Glutamatergic neuron (in vitro differentiated cells): ENCODE results near the gene MYL5. TPM values are rescaled to one million over a fixed set of nuclear protein-coding genes. Genes with fewer than 3 reads are reported as not detected.

ENCODE experiments used
- DNase-seq: peaks from one replicate; pipeline ENCODE4 v3.0.0; 2022
- H3K27ac Mint-ChIP-seq: one replicate; pipeline ENCODE4 v1.8.0; 2020; ENCODE audit warnings: mild to moderate bottlenecking, mixed read lengths, inconsistent platforms; ENCODE audit not compliant: unreplicated experiment
- H3K27me3 Mint-ChIP-seq: one replicate; pipeline ENCODE4 v1.8.0; 2020; ENCODE audit warnings: mild to moderate bottlenecking, moderate library complexity, mixed read lengths, inconsistent platforms; ENCODE audit not compliant: unreplicated experiment
- H3K36me3 Mint-ChIP-seq: one replicate; pipeline ENCODE4 v1.8.0; 2020; ENCODE audit warnings: mild to moderate bottlenecking, mixed read lengths, inconsistent platforms; ENCODE audit not compliant: unreplicated experiment
- H3K4me1 Mint-ChIP-seq: one replicate; pipeline ENCODE4 v1.8.0; 2020; ENCODE audit warnings: mild to moderate bottlenecking, low read depth, mixed read lengths, inconsistent platforms; ENCODE audit not compliant: unreplicated experiment
- H3K4me3 Mint-ChIP-seq: one replicate; pipeline ENCODE4 v1.8.0; 2020; ENCODE audit warnings: mild to moderate bottlenecking, mixed read lengths, inconsistent platforms; ENCODE audit not compliant: unreplicated experiment
- H3K9me3 Mint-ChIP-seq: one replicate; pipeline ENCODE4 v1.8.0; 2020; ENCODE audit warnings: mild to moderate bottlenecking, moderate library complexity, mixed read lengths, inconsistent platforms; ENCODE audit not compliant: unreplicated experiment
- CTCF ChIP-seq: fragments of 200-600 bp; sonication (generic); IDR thresholded peaks from one replicate; pipeline ENCODE4 v1.5.0; 2021; ENCODE audit not compliant: partially characterized antibody, unreplicated experiment
- long read RNA-seq: library from polyadenylated mRNA; unstranded; transcript quantifications from one replicate; pipeline ENCODE4 v2.0.0, GENCODE V29; 2020; ENCODE audit not compliant: unreplicated experiment
- total RNA-seq: library from RNA; stranded (reverse); fragmentation: NEBNext Ultra II Directional; extraction: Animal tissue kit (Norgen Biotek cat#: 25700); gene quantifications from one replicate; pipeline ENCODE4 v1.2.1, GENCODE V29; 2021; ENCODE audit not compliant: unreplicated experiment

Gene MYL5
- 13.6 TPM for total RNA-seq
- long read RNA-seq, partial matches to known transcripts: 1 of 2 reads
- long read RNA-seq, other reads (novel, unspliced or antisense): 1 of 2 reads

DNA sequence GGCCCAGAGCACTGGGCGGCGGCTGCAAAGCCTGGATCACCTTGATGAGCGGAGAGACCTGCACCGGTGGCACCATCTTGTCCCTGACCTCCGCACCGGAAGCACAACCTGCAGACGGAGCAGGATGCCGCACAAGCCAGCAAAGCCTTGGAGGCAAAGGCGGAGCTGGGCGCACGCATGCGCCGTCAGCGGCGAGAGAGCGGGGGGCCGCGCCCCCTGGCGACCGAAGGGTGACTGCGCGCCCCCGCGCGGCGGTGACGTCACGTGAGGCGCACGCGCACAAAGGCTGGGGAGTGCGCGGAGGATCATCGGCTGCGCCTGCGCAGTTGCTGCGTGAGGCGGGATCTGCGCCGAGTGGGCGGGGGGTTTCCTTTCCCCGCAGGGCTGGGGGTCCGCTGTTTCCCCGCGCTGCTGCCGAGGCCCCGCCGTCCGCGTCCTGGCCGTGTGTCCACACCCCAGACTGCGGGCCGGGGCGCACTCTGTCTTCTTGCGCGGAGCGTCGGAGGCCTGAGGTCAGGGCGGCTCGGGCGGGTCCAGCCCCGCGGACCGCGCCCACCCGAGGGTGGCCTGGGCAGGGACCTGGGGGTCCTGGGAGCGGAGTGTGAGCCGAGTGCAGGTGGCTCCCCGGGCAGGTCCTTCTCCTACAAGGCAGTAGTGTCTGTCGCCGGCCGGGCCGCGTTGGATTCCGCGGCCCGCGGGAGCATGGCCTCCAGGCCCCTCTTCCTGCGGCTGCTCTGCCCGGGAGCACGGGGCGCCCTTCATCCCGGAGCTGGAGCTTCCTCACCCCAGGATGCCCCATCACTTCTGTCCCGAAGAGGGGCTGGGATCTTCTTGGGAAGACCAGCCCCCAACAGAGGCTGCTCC lies at the start of gene MYL5, which contains the start of gene ATP5ME:
Gene MYL5, plus strand, starts transcription at position 371 of the 864 bp plus-strand sequence. CDS start 3,485 bp downstream, outside the sequence.
Gene ATP5ME, minus strand, starts transcription at position 105 of the 864 bp plus-strand sequence. Its CDS starts 29 bp downstream, at position 76.
- Mint-ChIP-seq H3K4me3 (peak within 1 kb of the TSS; percentile 95), H3K9me3 (peaks cover 6% of the 10 kb centered on the region), H3K27ac (peak within 1 kb of the TSS; percentile 88), H3K36me3 (no peaks in the 10 kb centered on the region), H3K4me1 (peaks cover 5% of the 10 kb centered on the region), H3K27me3 (peaks cover 2% of the 10 kb centered on the region)
- peak; percentile 95 for DNase-seq
- peak; percentile 100 for TF ChIP-seq CTCF

- peaks cover 8% of the 10 kb centered on the region for H3K36me3 Mint-ChIP-seq
- H3K9me3 Mint-ChIP-seq: peaks cover 13% of the 10 kb centered on the region
- no peak for TF ChIP-seq CTCF
- peaks cover 12% of the 10 kb centered on the region for H3K4me1 Mint-ChIP-seq
- no peak within 1 kb of the TSS for H3K27ac Mint-ChIP-seq
- no peak for DNase-seq
- no peak within 1 kb of the TSS for H3K4me3 Mint-ChIP-seq
- peaks cover 9% of the 10 kb centered on the region for H3K27me3 Mint-ChIP-seq
Observed at GRCh38 chr4:624705-625590, 49.4 kb upstream of the MYL5 start, which contains the start of gene PDE6B. TSS of gene PDE6B (plus strand) at chr4:625573. CDS start at chr4:625627, 54 bp downstream.

DNA sequence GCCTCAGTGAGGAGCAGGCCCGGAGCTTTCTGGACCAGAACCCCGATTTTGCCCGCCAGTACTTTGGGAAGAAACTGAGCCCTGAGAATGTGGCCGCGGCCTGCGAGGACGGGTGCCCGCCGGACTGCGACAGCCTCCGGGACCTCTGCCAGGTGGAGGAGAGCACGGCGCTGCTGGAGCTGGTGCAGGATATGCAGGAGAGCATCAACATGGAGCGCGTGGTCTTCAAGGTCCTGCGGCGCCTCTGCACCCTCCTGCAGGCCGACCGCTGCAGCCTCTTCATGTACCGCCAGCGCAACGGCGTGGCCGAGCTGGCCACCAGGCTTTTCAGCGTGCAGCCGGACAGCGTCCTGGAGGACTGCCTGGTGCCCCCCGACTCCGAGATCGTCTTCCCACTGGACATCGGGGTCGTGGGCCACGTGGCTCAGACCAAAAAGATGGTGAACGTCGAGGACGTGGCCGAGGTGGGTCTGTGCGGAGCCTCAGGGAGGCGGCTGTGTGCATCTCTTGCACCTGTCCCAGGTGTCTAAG lies 48.6 kb upstream of the MYL5 start:
- peaks cover 18% of the 10 kb centered on the region for H3K4me1 Mint-ChIP-seq
- H3K9me3 Mint-ChIP-seq: peaks cover 18% of the 10 kb centered on the region
- no peak for DNase-seq
- no peak overlapping the region for H3K4me3 Mint-ChIP-seq
- H3K27ac Mint-ChIP-seq: no peak overlapping the region
- H3K27me3 Mint-ChIP-seq: peaks cover 8% of the 10 kb centered on the region
- peaks cover 5% of the 10 kb centered on the region for H3K36me3 Mint-ChIP-seq
- TF ChIP-seq CTCF: no peak

DNA sequence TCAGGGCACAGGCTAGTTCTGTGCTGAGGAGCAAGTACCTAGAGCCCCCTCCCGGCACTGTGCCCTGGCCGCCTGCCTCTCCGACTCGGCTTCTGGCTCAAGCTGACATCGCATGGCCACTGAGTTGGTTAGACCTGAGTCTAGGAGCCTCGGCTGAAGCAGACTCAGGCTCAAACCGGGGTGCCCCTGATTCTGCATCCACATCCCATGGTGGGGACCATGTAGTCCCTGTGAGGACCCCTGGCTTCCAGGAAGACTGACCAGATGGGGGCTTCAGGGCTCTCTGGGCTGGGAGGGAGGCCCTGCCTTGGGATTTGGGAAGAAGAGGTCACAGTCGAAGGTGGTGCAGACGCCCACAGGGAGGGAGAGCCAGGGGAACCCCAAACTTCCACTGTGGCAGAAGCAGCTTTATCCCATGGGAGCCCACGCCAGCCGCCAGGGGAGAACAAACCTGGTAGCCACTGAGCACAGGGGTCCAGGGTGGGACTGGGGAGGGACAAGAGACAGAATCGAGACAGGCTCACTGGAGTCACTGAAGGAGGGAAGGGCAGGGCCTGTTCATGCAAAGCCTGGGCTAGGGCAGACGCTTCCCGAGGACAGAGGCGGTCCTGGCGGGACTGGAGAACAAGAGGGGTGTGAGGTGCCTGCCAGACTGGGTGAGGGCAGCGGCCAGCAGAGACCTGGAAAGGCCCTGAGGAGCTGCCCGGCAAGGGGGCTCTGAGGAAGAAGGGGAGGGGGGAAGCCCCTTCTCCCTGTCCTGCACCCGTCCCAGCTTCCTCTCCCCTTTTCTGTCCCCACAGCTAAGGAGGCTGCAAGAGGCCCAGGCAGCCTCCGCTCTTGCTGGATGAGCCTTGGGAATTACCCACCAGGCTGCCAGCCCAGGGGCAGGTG lies 47.9 kb upstream of the MYL5 start:
- peaks cover 25% of the 10 kb centered on the region for H3K9me3 Mint-ChIP-seq
- TF ChIP-seq CTCF: no peak
- no peak overlapping the region for H3K4me3 Mint-ChIP-seq
- no peak for DNase-seq
- H3K27ac Mint-ChIP-seq: no peak overlapping the region
- H3K4me1 Mint-ChIP-seq: peaks cover 24% of the 10 kb centered on the region
- peaks cover 15% of the 10 kb centered on the region for H3K27me3 Mint-ChIP-seq
- peaks cover 10% of the 10 kb centered on the region for H3K36me3 Mint-ChIP-seq
